SK-N-SH treated with all-trans-retinoic acid at 6 μM for 48 hours (cell line): ENCODE results near the gene TSEN2.

ENCODE experiments used
- ATAC-seq: fragments of 200-7000 bp; cut with Tn5 transposase; 3 replicates; pipeline ENCODE4 v1.9.1; 2020; ENCODE audit warnings: mild to moderate bottlenecking, moderate library complexity
- ARNTL ChIP-seq: fragments of 450-650 bp; formaldehyde crosslinking; IDR thresholded peaks from 2 replicates; pipeline ENCODE4 v1.5.0; 2020; ENCODE audit warnings: low read depth, mild to moderate bottlenecking, moderate library complexity, borderline replicate concordance
- BACH2 ChIP-seq: fragments of 250-450 bp; sonication (Bioruptor Pico); IDR thresholded peaks from 2 replicates; pipeline ENCODE4 v1.9.0; 2021; ENCODE audit warnings: mild to moderate bottlenecking, borderline replicate concordance
- CSDC2 ChIP-seq: fragments of 250-450 bp; sonication (Bioruptor Pico); IDR thresholded peaks from 2 replicates; pipeline ENCODE4 v1.5.0; 2020; ENCODE audit warnings: mild to moderate bottlenecking, moderate library complexity
- CSRNP3 ChIP-seq: fragments of 250-450 bp; sonication (Bioruptor Pico); IDR thresholded peaks from 2 replicates; pipeline ENCODE4 v1.5.1; 2021; ENCODE audit warnings: mild to moderate bottlenecking, moderate library complexity
- ESRRG ChIP-seq: fragments of 250-450 bp; sonication (Bioruptor Pico); IDR thresholded peaks from 2 replicates; pipeline ENCODE4 v1.6.1; 2021; ENCODE audit warnings: mild to moderate bottlenecking
- GLIS3 ChIP-seq: fragments of 250-450 bp; sonication (Bioruptor Pico); IDR thresholded peaks from 2 replicates; pipeline ENCODE4 v1.5.0; 2020; ENCODE audit warnings: mild to moderate bottlenecking, moderate library complexity
- ISL1 ChIP-seq: fragments of 250-450 bp; sonication (Bioruptor Pico); IDR thresholded peaks from 2 replicates; pipeline ENCODE4 v2.1.2; 2022; ENCODE audit warnings: mild to moderate bottlenecking, moderate library complexity
- PATZ1 ChIP-seq: fragments of 250-450 bp; sonication (Bioruptor Pico); IDR thresholded peaks from 2 replicates; pipeline ENCODE4 v1.8.0; 2020; ENCODE audit warnings: mild to moderate bottlenecking, moderate library complexity, borderline replicate concordance
- POU6F1 ChIP-seq: fragments of 250-450 bp; sonication (Bioruptor Pico); IDR thresholded peaks from 2 replicates; pipeline ENCODE4 v1.8.0; 2021; ENCODE audit warnings: low read depth, mild to moderate bottlenecking, moderate library complexity, borderline replicate concordance
- PPARA ChIP-seq: fragments of 250-450 bp; sonication (Bioruptor Pico); IDR thresholded peaks from 2 replicates; pipeline ENCODE4 v1.5.0; 2020; ENCODE audit warnings: mild to moderate bottlenecking, borderline replicate concordance
- RARB ChIP-seq: fragments of 250-450 bp; sonication (Bioruptor Pico); IDR thresholded peaks from 2 replicates; pipeline ENCODE4 v1.8.0; 2021; ENCODE audit warnings: mild to moderate bottlenecking, moderate library complexity
- SNAI2 ChIP-seq: fragments of 250-450 bp; sonication (Bioruptor Pico); IDR thresholded peaks from 2 replicates; pipeline ENCODE4 v1.5.0; 2020; ENCODE audit warnings: mild to moderate bottlenecking, moderate library complexity
- TOX ChIP-seq: fragments of 250-450 bp; sonication (Bioruptor Pico); IDR thresholded peaks from 2 replicates; pipeline ENCODE4 v1.8.0; 2021; ENCODE audit warnings: mild to moderate bottlenecking, moderate library complexity, borderline replicate concordance
- TSHZ2 ChIP-seq: fragments of 250-450 bp; sonication (Bioruptor Pico); IDR thresholded peaks from 2 replicates; pipeline ENCODE4 v1.5.0; 2020; ENCODE audit warnings: mild to moderate bottlenecking, moderate library complexity
- ZC3H10 ChIP-seq: fragments of 250-450 bp; sonication (Bioruptor Pico); IDR thresholded peaks from 2 replicates; pipeline ENCODE4 v1.5.1; 2021; ENCODE audit warnings: mild to moderate bottlenecking, moderate library complexity
- ZFP3 ChIP-seq: fragments of 250-450 bp; sonication (Bioruptor Pico); IDR thresholded peaks from 2 replicates; pipeline ENCODE4 v1.5.0; 2020; ENCODE audit warnings: mild to moderate bottlenecking, moderate library complexity
- ZFP30 ChIP-seq: fragments of 450-650 bp; formaldehyde crosslinking; IDR thresholded peaks from 2 replicates; pipeline ENCODE4 v1.5.0; 2022; ENCODE audit warnings: mild to moderate bottlenecking, moderate library complexity
- ZNF70 ChIP-seq: fragments of 450-650 bp; formaldehyde crosslinking; IDR thresholded peaks from 2 replicates; pipeline ENCODE4 v1.5.0; 2020; ENCODE audit warnings: mild to moderate bottlenecking, moderate library complexity
- ZNF8 ChIP-seq: fragments of 450-650 bp; formaldehyde crosslinking; IDR thresholded peaks from 2 replicates; pipeline ENCODE4 v1.5.0; 2020; ENCODE audit warnings: mild to moderate bottlenecking, moderate library complexity

The TSEN2 gene

GRCh38 chr3:12465836-12466225 is 18.4 kb upstream of the TSEN2 start:
- no peak for ATAC-seq
- TF ChIP-seq PATZ1 (CRISPR knock-in tag): no peak
- no peak for TF ChIP-seq ARNTL (CRISPR knock-in tag)
- no peak for TF ChIP-seq SNAI2
- no peak for TF ChIP-seq POU6F1 (CRISPR knock-in tag)
- TF ChIP-seq ZC3H10 (CRISPR knock-in tag): no peak
- TF ChIP-seq CSRNP3 (CRISPR knock-in tag): no peak
- TF ChIP-seq ZNF8 (CRISPR knock-in tag): no peak
- TF ChIP-seq TOX (CRISPR knock-in tag): no peak
- TF ChIP-seq ZNF70 (CRISPR knock-in tag): no peak
- no peak for TF ChIP-seq BACH2 (CRISPR knock-in tag)
- no peak for TF ChIP-seq ISL1 (CRISPR knock-in tag)
- TF ChIP-seq TSHZ2 (CRISPR knock-in tag): no peak

GRCh38 chr3:12467746-12468145 is 16.5 kb upstream of the TSEN2 start:
- TF ChIP-seq CSRNP3 (CRISPR knock-in tag) (no peak), ESRRG (CRISPR knock-in tag) (no peak), ZFP3 (CRISPR knock-in tag) (no peak), PATZ1 (CRISPR knock-in tag) (no peak), BACH2 (CRISPR knock-in tag) (no peak), POU6F1 (CRISPR knock-in tag) (no peak), PPARA (no peak), ISL1 (CRISPR knock-in tag) (no peak), CSDC2 (CRISPR knock-in tag) (no peak), ZNF70 (CRISPR knock-in tag) (no peak), ZNF8 (CRISPR knock-in tag) (no peak), GLIS3 (CRISPR knock-in tag) (no peak), ZFP30 (CRISPR knock-in tag) (no peak), RARB (CRISPR knock-in tag) (no peak), ARNTL (CRISPR knock-in tag) (no peak), SNAI2 (no peak)
- ATAC-seq: no peak
